Endothelial cell of umbilical vein (primary cell): ENCODE results near the gene EXOC3. TPM values are rescaled to one million over a fixed set of nuclear protein-coding genes. Genes with fewer than 3 reads are reported as not detected.
A peak's percentile ranks its signal among the peaks of the same experiment; 100 is the strongest.

Experiments
- Bru-seq: library from RNA; stranded (reverse); fragments of 400-500 nt; gene quantifications from one replicate; lab custom pipeline; 2021; lab: Mats Ljungman, UMichigan
- BruChase-seq, 2 experiments: library from RNA; stranded (reverse); fragments of 400-500 nt; gene quantifications; one replicate each; lab custom pipeline; 2021; lab: Mats Ljungman, UMichigan
- BruUV-seq: library from RNA; stranded (reverse); fragments of 400-500 nt; replicated peaks from 2 replicates; lab custom pipeline; 2021; lab: Mats Ljungman, UMichigan
- CTCF ChIA-PET: fragments of 300-600, 350-600 bp; sonication (Branson Sonifier 250); formaldehyde crosslinking; loops from one replicate; lab custom pipeline; 2021; ENCODE audit warnings: antibody characterized with exemption, inconsistent platforms; lab: Charles Lee
- POLR2A ChIA-PET: fragments of 300-600, 350-600 bp; sonication (Branson Sonifier 250); formaldehyde crosslinking; loops from one replicate; lab custom pipeline; 2021; ENCODE audit warnings: antibody characterized with exemption, inconsistent platforms; lab: Charles Lee
- DNase-seq: peaks from one replicate; pipeline ENCODE4 v3.0.0-alpha.2; 2011; ENCODE audit warnings: low read depth, low spot score
- FAIRE-seq: peaks from 2 replicates; lab custom pipeline; 2011; peaks lifted over from hg19 to GRCh38; lab: Jason Lieb, UNC
- H2AFZ ChIP-seq: 2 replicates; pipeline ENCODE4 v1.6.0; 2012; ENCODE audit warnings: low read depth, low read length, control low read depth, inconsistent platforms
- H3K27ac ChIP-seq: 2 replicates; pipeline ENCODE4 v1.5.1; 2011; ENCODE audit warnings: low read depth, mild to moderate bottlenecking, control low read depth, low read length, moderate library complexity; ENCODE audit not compliant: insufficient read depth
- H3K27me3 ChIP-seq, 2 experiments: 2 replicates each; pipeline versions ENCODE4 v1.6.0 to v1.6.1; 2011; ENCODE audit warnings: low read length in 2 of 2, mixed read lengths in 1 of 2; ENCODE audit not compliant: control insufficient read depth in 2 of 2, insufficient read depth in 2 of 2
- H3K36me3 ChIP-seq, 2 experiments: 2 replicates in 1 of 2; 3 replicates in 1 of 2; pipeline ENCODE4 v1.5.1; 2011; ENCODE audit warnings: low read length in 2 of 2, mild to moderate bottlenecking in 1 of 2, moderate library complexity in 1 of 2; ENCODE audit not compliant: control insufficient read depth in 2 of 2, insufficient read depth in 2 of 2; ENCODE audit errors: extremely low read depth in 1 of 2
- H3K4me1 ChIP-seq: 3 replicates; pipeline ENCODE4 v1.5.1; 2011; ENCODE audit warnings: mild to moderate bottlenecking, low read length; ENCODE audit not compliant: control insufficient read depth, insufficient read depth; ENCODE audit errors: extremely low read depth
- H3K4me2 ChIP-seq: 2 replicates; pipeline ENCODE4 v1.6.1; 2011; ENCODE audit warnings: low read length, control low read depth, mixed read lengths; ENCODE audit not compliant: insufficient read depth
- H3K4me3 ChIP-seq, 3 experiments: fragments of 200-600 bp in 1 of 3; sonication (generic), shearing (Covaris generic) in 1 of 3; replicated peaks in 1 of 3; 2 replicates each; pipeline ENCODE4 v1.5.1; 2011 to 2016; ENCODE audit warnings: control low read depth in 3 of 3, low read length in 3 of 3, mild to moderate bottlenecking in 2 of 3, inconsistent platforms in 1 of 3, low read depth in 1 of 3, moderate library complexity in 1 of 3; ENCODE audit not compliant: insufficient read depth in 1 of 3
- H3K79me2 ChIP-seq: 2 replicates; pipeline ENCODE4 v1.6.0; 2012; ENCODE audit warnings: low read length, inconsistent platforms; ENCODE audit not compliant: control insufficient read depth, insufficient read depth
- H3K9ac ChIP-seq: replicated peaks from 2 replicates; pipeline ENCODE3; 2011; ENCODE audit warnings: low read length, control low read depth; ENCODE audit not compliant: insufficient read depth; ENCODE audit errors: extremely low read depth
- H3K9me1 ChIP-seq: replicated peaks from 3 replicates; pipeline ENCODE4 v1.6.0; 2011; ENCODE audit warnings: mild to moderate bottlenecking, low read length; ENCODE audit not compliant: control insufficient read depth, insufficient read depth; ENCODE audit errors: extremely low read depth
- H3K9me3 ChIP-seq: replicated peaks from 2 replicates; pipeline ENCODE4 v1.5.1; 2012; ENCODE audit warnings: low read length, inconsistent platforms; ENCODE audit not compliant: control insufficient read depth, insufficient read depth
- H4K20me1 ChIP-seq: replicated peaks from 2 replicates; pipeline ENCODE3; 2011; ENCODE audit warnings: mild to moderate bottlenecking, low read length; ENCODE audit not compliant: control insufficient read depth, insufficient read depth; ENCODE audit errors: extremely low read depth
- CTCF ChIP-seq, 2 donors: IDR thresholded peaks; 1 replicate in 1 of 2; 2 replicates in 1 of 2; pipeline ENCODE4 v1.5.1; 2011; ENCODE audit warnings: low read length in 2 of 2, mild to moderate bottlenecking in 2 of 2, moderate library complexity in 2 of 2, control low read depth in 1 of 2, inconsistent platforms in 1 of 2, low read depth in 1 of 2; ENCODE audit not compliant: insufficient read depth in 1 of 2; ENCODE audit errors: extremely low read depth in 1 of 2
- EZH2 ChIP-seq: IDR thresholded peaks from 2 replicates; pipeline ENCODE4 v1.6.1; 2012; ENCODE audit warnings: borderline replicate concordance, low read depth, mild to moderate bottlenecking, moderate library complexity, low read length, inconsistent platforms; ENCODE audit not compliant: severe bottlenecking
- FOS ChIP-seq: IDR thresholded peaks from 2 replicates; pipeline ENCODE4 v1.6.1; 2011; ENCODE audit warnings: mild to moderate bottlenecking, low read length, moderate library complexity, borderline replicate concordance; ENCODE audit not compliant: insufficient read depth
- GATA2 ChIP-seq: IDR thresholded peaks from 2 replicates; pipeline ENCODE4 v1.7.0; 2011; ENCODE audit warnings: low read depth, mild to moderate bottlenecking, moderate library complexity, mixed read lengths, low read length; ENCODE audit not compliant: insufficient read length, insufficient read depth
- JUN ChIP-seq: IDR thresholded peaks from 2 replicates; pipeline ENCODE4 v1.6.1; 2011; ENCODE audit warnings: borderline replicate concordance, low read depth; ENCODE audit not compliant: insufficient read length, insufficient read depth
- MAX ChIP-seq: IDR thresholded peaks from 2 replicates; pipeline ENCODE4 v1.6.1; 2011; ENCODE audit not compliant: insufficient read depth, insufficient read length
- MYC ChIP-seq: IDR thresholded peaks from one replicate; pipeline ENCODE4 v1.6.1; 2011; ENCODE audit warnings: mild to moderate bottlenecking, low read depth, low read length
- POLR2A ChIP-seq: IDR thresholded peaks from 2 replicates; pipeline ENCODE4 v1.6.1; 2012; ENCODE audit warnings: low read depth, mild to moderate bottlenecking, control low read depth, low read length
- POLR2AphosphoS5 ChIP-seq: IDR thresholded peaks from 2 replicates; pipeline ENCODE4 v1.6.1; 2012; ENCODE audit warnings: low read depth, mild to moderate bottlenecking, control low read depth, low read length, moderate library complexity; ENCODE audit not compliant: insufficient read depth
- dilution Hi-C: fragments of 300-500 bp; cut with MboI; formaldehyde crosslinking; loops from one replicate; pipeline ENCODE4 v1.15.0; 2019; ENCODE audit warnings: low sequenced_read_pairs; ENCODE audit not compliant: extremely low pct_ligation_motif_present
- intact Hi-C: fragments of 100-400 bp; cut with micrococcal nuclease; formaldehyde crosslinking; loops from one replicate; pipeline ENCODE4 v1.10.0; 2022
- long read RNA-seq: library from polyadenylated mRNA; stranded (forward); transcript quantifications from one replicate; pipeline ENCODE4 v2.0.0, GENCODE V29; 2021
- polyA minus RNA-seq, 3 experiments: library from RNA; depleted of rRNA, polyadenylated mRNA; stranded (reverse); fragments of >200 nt; gene quantifications; 1 replicate in 1 of 3; 2 replicates in 2 of 3; pipeline ENCODE4 v1.2.3, GENCODE V29; 2011
- polyA plus RNA-seq, 4 experiments: library from polyadenylated mRNA; depleted of rRNA in 3 of 4; stranded (reverse) in 3 of 4; unstranded in 1 of 4; fragments of >200 nt; gene quantifications; 2 replicates each; pipeline versions ENCODE4 v1.2.1 to v1.2.3, GENCODE V29; 2011 to 2012; ENCODE audit warnings: missing spikeins in 1 of 4
- total RNA-seq: library from RNA; stranded (reverse); gene quantifications from 2 replicates; pipeline ENCODE4 v1.2.3, GENCODE V29; 2021

Gene EXOC3
- total RNA-seq (52.9 and 55.4 TPM in 2 replicates), polyA plus RNA-seq (26.4 and 27.2 TPM in 2 replicates), polyA minus RNA-seq (24.8 and 29.0 TPM in 2 replicates), Bru-seq, nascent RNA (percentile 66 among the genes with signal in this experiment), BruChase-seq, experiment 1, labeled RNA remaining after a 6-hour chase (percentile 77 among the genes with signal in this experiment), BruChase-seq, experiment 2, labeled RNA remaining after a 2-hour chase (percentile 76 among the genes with signal in this experiment)
- polyA plus RNA-seq (2011; cell fraction: cytosol; rRNA removed) = 22.0 and 22.7 TPM in 2 replicates
- polyA plus RNA-seq (2011; cell fraction: nucleus; rRNA removed) = 79.9 and 81.6 TPM in 2 replicates
- 32.2 and 34.4 TPM in 2 replicates for polyA plus RNA-seq (2012)
- 26.3 TPM for polyA minus RNA-seq (2011; cell fraction: cytosol; rRNA and poly(A)+ RNA removed)
- polyA minus RNA-seq (2011; cell fraction: nucleus; rRNA and poly(A)+ RNA removed) = 19.5 and 26.5 TPM in 2 replicates
- long read RNA-seq, transcript EXOC3-209 (13 exons, 2,825 nt) = major isoform, 22 of 42 reads
- long read RNA-seq, partial matches to known transcripts = 10 of 42 reads
- long read RNA-seq, other reads (novel, unspliced or antisense) = 9 of 42 reads

- DNase-seq (peak; percentile 50), FAIRE-seq (peak; percentile 83)
- TF ChIP-seq GATA2 (no peak), JUN (no peak), POLR2AphosphoS5 (peak; percentile 95), EZH2 (no peak), MAX (peak; percentile 70), MYC (no peak), FOS (no peak), POLR2A (peak; percentile 84), CTCF (IDR thresholded peaks at IDR 0.05; ENCODE audit: extremely low read depth in 1 of 2, insufficient read depth in 1 of 2, low read depth in 1 of 2, low read length in 2 of 2) (no peak)
- TSS peak; percentile 90 for BruUV-seq
- Histone ChIP-seq H3K27ac (peak within 1 kb of the TSS; percentile 47), H3K4me3 (peak within 1 kb of the TSS; percentile 5 to 92 (median 59)), H3K9ac (peak within 1 kb of the TSS; percentile 56), H3K36me3 (peaks cover 2 to 3% of the 10 kb centered on the region in 2 experiments), H3K9me3 (no peaks in the 10 kb centered on the region), H3K27me3 (no peaks in the 10 kb centered on the region), H2AFZ (peak within 1 kb of the TSS; percentile 36), H3K4me1 (peaks cover 10% of the 10 kb centered on the region), H3K79me2 (peaks cover 12% of the 10 kb centered on the region), H3K4me2 (peak within 1 kb of the TSS; percentile 46), H4K20me1 (no peaks in the 10 kb centered on the region), H3K9me1 (no peaks in the 10 kb centered on the region)
- intact Hi-C loops (no loop called here), dilution Hi-C loops (no loop called here)
- ChIA-PET CTCF (interaction anchor here (1.0 kb wide), 1 partner anchor 126 kb away, joined by 3 read pairs; no protein-coding TSS in a partner anchor), POLR2A (no interaction called here)
These were observed at the start of gene EXOC3 for GRCh38 chr5:442335-443238. Gene EXOC3, plus strand, starts transcription at chr5:443176. Its CDS starts 3,030 bp downstream, at chr5:446206.
